HCEC 1CT (cell line): ENCODE data around the gene INTS1.
"Not testable (repeated sequence)": the region's sequence is repeated elsewhere in the genome, so short reads cannot be mapped to it uniquely, and the experiment has no call there.

Experiments
- DNase-seq: peaks from one replicate; pipeline ENCODE4 v3.0.0-alpha.2; 2017

INTS1 gene

DNA sequence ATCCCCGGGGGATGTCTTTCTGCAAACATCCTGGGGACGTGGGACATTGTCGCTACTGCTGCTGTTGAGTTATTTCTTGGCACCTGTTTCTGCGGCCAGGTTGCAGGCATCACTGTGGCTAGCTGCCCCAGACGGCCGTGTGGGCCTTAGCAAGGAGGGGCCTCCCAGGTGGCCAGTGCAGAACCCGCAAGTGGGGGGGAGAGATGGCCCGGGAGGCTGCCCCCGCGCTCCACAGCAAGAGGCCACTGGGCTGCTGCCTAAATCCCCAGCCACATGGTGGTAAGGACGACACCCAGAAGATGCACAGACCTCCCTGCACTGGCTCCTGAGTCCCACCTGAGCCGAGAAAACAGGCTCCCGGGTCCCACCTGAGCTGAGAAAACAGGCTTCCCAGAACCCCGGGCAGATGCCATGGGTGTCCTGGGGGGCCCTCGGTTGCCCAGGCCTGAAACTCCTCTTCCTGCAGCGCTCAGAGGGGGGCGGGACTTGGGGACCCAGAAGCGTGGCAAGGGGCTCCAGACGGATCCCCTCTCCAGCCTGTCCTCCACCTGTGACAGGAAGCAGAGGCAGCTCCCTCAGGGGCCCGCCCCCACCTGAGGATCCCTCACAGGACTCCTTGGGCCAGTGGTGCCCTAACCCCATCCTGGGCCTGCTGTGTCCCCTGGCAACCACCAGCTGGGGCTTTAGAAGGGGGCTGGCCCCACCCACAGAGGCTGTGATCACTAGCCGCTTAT lies 25.4 kb upstream of the INTS1 start:
- no peak for DNase-seq

DNA sequence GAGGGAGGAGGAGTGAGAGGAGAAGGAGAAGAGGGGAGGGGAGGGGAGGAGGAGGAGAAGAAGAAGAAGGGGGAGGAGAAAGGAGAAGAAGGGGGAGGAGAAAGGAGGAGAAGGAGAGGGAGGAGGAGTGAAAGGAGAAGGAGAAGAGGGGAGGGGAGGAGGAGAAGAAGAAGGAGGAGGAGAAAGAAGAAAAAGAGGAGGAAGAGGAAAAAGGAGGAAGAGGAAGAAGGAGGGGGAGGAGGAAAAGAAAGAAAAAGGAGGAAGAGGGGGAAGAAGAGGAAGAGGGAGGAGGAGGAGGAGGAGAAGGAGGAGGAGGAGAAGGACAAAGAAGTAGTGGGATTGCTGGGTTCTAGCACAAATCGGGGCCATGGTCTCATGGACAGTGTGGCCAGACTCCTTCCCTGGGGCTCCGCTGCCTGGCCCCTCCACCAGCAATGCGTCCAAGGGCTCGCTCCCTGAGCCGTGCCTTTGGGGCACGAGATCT lies 22.1 kb upstream of the INTS1 start:
- DNase-seq, result no peak

DNA sequence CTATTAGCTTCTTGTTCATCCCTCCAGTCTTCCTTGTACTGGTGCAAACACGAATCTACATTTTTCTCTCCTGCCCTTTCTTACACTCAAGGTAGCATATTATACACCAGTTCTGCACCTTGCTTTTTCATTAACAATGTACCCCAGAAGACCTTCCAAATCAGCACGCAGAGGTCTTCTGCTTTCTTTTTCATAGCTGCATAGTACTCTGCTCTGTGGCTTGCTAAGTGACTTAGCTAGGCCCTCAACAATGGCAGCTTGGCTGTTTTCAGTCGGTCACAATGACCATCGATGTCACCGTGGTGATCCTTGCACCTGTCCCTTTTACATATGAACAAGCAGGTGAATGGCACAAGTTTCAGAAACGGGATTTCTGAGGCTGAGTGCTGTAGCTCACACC lies 21.2 kb upstream of the INTS1 start:
- DNase-seq, result no peak

DNA sequence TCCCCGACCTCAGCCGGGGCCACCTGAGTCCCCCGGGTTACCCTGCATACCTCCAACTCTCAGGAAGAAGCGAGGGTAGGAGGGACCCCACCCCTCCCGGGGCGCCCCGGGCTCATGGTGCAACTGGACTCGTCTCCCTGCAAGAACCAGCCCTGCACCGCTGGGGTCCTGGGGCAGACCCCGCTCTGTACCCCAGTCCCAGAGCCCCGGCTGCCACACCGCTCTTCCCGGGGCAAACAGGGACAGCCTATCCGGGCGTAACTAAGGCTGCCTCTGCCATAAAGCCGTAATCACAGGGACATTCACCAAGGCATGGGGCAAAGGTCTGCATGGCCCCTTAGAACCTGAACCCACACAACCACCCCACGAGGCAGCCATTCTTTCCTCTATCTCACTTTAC lies 19.7 kb upstream of the INTS1 start:
- no peak for DNase-seq

DNA sequence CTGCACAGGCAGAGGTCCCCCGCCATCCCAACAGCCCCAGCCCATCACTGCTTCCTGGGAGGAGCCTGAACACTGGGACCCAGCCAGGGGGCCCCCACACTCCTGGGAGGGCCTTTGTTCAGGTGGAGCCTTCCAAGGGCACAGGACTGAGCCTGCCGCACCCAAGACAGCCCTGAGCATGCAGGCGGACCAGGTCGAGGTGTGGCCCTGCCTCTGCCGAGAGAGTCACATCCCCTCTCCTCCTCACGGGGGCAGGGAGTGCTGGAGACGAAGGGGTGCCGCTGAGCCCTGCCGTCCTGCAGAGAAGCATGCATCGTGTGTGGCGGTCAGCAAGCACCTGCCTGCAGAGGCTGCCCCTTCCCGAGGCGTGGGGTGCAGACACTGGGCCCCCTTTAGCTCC lies 19.0 kb upstream of the INTS1 start:
- no peak for DNase-seq

DNA sequence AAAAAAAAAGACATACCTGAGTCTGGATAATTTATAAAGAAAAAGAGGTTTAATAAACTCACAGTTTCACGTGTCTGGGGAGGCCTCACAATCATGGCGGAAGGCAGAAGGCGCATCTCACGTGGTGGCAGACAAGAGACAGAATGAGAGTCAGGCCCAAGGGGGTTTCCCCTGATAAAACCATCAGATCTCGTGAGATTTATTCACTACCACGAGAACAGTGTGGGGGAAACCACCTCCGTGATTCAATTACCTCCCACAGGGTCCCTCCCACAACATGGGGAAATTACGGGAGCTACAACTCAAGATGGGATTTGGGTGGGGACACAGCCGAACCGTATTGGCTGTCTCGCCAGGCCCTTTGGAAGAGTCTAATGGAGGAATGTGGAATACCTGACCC lies 17.3 kb upstream of the INTS1 start:
- DNase-seq, result no peak

DNA sequence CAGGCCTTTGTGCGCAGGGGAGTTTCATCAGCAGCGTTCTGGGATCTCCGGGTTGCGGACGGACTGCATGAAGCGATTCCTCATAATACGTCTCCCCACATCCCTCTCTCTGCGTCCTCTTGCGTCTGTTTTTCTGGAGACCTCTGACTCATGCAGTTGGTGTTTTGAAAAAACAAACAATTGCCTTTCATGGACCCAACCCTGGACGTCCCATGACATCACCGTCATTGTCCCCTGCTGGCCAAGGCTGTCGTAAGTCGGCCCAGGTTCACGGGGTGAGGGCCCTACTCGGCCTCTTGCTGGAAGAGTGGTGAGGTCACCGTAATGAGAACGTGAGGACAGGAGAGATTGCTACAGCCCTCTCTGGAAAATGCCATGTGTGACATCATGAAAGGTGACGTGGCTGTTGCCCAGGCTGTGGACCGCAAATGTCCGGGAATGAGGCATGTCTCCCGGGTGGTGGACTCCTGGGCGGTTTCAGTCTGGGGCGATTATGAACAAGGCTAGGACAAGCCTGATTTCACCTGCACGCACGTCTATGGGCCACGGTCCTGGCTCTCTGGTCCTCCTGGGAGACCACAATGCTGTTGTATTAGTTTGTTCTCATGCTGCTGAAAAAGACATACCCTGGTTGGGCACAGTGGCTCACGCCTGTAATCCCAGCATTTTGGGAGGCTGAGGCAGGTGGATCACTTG lies 16.5 kb upstream of the INTS1 start:
- DNase-seq, result peak; percentile 69

DNA sequence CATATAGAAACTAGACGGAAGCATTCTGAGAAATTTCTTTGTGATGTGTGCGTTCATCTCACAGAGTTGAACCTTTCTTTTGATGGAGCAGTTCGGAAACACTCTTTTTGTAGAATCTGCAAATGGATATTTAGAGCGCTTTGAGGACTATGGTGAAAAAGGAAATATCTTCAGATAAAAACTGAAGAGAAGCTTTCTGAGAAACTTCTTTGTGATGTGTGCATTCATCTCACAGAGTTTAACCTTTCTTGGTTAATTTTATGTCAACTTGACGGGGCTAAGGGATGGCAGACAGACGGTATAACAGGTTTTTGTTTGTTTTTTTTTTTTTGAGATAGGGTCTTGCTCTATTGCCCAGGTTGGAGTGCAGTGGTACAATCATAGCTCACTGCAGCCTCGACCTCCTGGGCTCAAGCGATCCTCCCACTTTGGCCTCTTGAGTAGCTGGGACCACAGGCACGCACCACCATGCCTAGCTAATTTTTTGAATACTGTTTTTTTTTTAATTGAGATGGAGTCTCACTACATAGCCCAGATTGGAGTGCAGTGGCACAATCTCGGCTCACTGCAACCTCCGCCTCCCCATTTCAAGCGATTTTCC lies 15.2 kb upstream of the INTS1 start:
- DNase-seq, result not testable (repeated sequence)

DNA sequence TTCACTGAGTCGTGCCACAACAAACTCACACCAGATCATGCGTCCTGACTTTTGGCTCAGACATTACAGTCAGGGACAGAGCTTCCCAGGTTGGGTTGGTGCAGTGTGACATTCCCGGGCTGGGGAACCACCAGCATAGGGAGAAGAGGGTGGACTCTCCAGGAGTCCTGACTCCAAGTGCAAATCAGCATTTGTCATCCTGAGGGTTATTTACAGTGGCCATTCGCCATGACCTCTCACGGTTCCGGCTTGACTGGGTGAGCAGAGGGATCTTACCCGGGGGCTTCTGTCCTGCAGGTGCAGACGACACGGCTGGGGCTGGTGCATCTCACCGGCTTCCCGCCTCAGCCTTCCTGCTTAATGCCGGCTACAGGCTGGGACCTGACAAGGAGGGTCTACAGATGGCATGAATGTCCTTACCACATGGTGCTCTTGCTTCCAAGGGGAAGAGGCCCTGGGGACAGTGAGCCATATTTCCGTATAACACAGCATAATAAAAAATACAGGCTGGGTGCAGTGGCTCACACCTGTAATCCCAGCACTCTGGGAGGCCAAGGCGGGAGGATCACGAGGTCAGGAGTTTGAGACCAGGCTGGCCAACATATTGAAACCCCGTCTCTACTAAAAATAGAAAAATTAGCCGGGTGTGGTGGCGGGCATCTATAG lies 12.5 kb upstream of the INTS1 start:
- DNase-seq, result no peak

DNA sequence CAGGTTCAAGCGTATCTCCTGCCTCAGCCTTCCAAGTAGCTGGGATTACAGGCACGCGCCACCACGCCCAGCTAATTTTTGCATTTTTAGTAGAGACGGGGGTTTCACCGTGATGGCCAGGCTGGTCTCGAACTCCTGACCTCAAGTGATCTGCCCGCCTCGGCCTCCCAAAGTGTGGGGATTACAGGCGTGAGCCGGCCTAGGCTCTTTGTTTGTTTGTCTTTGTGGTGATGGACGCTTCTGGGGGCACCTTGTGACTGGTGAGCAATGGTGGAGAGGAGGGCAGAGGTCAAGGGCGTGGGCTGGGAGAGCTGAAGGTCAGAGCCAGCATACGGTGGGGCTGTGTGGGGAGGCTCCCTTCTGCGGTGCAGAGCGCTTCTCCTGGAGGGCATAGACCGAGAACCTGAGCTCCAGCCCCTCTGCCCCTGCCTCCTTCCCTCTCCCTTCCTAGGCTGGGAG lies 11.3 kb upstream of the INTS1 start:
- DNase-seq, result not testable (repeated sequence)

DNA sequence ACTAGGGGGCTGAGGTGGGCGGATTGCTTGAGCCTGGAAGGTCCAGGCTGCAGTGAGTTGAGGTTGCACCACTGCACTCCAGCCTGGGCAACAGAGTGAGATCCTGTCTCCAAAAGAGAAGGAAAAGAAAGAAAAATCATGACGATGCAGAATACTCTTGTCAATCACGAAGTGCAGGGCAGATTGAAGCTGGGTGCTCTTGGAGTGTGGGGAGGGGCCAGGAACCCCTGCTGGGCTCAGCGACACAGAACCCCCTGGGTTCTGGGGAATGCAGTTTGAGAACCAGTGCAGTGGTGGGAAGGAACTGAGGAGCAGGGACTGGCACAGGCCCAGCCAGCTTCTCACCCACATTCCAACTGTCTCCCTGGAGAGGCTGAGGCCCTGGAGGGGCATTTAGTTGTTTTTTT lies 10.8 kb upstream of the INTS1 start:
- DNase-seq, result no peak

DNA sequence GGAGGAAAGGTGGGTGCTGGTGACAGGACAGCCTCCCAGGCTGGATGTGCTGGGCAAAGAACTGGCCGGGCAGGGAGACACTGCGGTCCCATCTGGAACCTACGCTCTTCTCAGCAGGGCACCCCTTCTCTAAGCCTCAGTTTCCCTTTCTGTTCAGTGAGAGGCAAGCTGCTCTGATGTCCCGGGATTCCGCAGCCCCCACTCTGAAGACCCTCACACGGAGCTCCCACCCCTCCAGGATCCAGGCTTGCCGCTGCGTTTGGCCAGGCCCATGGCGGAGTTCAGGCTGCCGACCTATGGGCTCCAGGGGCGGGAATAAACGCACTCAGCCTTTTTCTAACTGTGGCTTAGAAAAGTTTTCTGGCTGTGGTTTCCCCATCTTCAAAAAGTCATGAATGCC lies 10.2 kb upstream of the INTS1 start:
- DNase-seq, result no peak

DNA sequence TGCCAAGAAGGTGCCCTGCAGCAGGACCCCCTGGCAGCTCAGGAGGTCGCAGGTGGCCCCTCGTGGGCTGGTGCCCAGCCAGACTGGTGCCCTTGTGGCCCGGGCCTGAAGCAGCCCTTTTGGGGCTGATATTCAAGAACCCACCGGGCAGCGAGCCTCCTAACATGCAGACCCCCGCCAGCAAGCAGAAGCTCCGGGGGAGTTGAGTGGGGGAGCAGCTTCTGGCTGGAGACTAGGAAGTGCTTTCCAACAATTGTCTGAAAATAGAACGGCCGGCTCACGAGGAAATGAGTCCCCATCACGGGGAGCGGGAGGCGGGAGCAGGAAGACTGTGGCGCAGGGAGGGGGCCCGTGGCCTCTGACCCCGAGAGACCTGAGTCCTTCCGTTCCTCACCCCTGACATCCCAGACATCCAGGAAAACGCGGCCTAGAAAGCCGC lies 9.5 kb upstream of the INTS1 start:
- DNase-seq, result no peak

DNA sequence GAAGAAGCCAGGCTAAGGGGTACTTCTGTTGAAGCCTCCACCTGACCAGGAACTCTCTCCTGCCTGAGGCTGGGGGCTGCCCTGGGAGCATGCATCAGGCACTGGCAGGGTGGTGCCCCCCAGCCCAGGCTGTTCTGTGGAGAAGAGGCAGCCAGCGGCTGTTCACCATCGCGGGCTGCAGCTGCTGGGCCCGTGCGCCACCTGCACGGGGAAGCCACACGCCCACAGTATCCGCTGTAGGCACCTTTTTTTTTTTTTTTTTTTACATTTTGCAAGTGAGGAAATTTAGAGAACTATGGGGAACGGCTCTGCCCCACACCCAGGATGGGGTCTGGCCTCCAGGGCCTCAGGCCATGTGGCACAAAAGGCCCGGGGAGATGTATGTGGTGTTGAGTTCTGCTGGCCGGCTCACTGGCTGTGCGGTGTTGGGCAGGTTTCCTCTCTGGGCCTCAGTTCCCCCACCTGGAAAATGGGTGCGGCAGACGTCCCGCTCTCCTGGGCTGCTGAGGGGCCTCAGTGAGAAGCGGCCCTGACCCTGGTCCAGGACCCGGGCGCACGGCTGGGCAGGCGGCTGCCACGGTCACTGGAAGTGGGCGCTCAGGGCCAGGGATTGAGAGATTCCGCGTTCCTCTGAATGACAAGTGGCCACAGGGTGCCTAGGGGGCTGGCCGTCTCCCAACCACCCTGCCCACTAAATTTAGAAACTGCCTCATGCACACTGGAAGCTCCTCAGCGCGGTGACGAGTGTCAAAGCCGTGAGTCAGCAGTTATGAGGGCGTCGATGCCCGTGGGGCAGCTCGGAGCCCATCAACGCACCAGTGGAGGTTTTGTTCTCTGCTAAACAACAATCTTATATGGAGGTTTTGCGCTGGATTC lies 8.8 kb upstream of the INTS1 start:
- DNase-seq, result peak; percentile 31

DNA sequence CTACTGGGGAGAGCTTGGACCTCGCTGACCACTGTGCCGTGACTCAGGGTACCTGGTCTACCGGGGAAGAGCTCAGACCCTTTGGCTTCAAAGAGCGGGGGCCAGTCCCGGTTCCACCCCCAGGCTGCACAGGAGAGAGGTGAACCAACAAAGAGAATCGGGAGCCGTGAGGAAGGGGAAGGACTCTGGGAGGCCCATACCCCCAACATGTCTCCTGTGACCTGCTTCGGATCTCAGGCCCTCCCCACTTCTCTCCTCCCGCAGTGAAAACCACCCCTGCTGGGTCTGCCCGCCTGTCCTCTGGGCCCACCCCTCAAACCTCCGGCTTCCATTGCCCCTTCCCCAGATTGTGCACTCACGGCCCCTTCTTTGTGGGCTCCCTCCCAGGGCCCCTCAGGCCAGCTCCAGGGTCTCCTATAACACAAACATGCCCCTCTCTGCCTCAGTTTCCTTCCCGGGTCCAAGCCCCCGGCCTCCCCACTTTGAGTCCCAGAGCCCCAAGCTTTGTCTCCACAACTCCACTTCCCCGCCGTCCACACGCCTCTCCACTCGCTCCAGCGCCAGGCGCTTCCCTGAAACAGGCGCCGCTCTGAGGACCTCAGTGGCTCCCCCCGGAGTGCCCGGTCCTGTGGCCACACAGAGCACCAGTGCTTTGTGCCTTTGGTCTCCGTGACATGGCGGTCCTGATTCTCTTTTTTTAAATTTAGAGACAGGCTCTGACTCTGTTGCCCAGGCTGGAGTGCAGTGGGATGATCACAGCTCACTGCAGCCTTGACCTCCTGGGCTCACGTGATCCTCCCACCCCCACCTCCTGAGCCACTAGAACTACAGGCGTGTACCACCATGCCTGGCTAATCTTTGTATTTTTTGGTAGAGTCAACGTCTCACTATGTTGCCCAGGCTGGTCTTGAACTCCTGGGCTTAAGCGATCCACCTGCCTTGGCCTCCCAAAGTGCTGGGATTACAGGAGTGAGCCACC lies 7.5 kb upstream of the INTS1 start:
- no peak for DNase-seq

DNA sequence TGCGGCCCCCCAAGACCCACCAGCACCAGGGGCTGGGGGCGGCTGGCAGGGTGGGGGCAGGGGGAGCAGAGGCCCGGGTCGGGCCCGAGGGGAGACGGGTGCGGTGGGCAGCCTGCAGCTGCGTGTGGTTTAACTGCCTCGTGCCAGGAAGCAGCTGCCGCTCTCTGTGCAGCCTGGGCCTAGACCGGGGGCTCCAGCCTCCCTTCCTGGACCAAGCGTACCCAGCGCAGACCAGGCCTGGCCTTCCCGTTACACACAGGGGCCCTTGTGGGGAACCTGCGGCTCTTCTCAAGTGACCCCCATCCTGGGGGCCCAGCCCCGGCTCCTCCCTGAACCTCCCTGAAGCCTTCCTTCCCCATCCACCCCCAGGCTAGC lies 6.6 kb upstream of the INTS1 start:
- DNase-seq, result no peak

DNA sequence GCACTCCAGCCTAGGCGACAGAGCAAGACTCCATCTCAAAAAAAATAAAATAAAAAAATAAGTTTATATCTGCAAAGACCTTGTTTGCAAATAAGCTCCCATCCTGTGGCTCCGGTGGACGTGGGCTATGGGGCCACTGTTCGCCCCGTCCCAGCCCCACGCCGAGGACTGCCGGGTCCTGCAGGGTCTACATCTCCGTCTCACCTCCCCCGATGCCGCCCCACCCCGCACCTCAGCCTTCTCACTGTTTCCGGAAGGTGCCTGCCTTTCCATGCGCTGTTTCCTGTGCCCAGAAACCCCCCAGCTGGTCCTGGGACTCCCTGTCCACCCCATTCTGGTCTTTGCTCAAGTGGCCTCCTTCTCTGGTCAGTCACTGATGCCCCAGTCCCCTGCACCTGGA lies 5.0 kb upstream of the INTS1 start:
- no peak for DNase-seq

DNA sequence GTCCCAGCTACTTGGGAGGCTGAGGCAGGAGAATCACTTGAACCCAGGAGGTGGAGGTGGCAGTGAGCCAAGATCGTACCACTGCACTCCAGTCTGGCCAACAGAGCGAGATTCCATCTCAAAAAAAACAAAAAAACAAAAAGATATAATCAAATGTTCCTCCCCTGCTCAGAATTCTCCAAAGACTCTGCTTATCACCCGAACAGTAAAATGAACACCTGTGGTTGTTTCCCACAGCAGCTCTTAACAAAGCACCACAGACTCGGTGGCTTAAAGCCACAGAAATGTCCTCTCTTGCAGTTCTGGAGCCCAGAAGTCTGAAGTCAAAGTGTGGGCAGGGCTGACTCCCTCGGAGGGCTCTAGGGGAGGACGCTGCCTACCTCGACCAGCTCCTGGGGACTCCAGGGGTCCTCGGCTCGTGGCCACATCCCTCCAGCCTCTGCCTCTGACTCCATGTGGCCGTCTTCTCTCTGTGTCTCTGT lies 4.1 kb upstream of the INTS1 start:
- no peak for DNase-seq

DNA sequence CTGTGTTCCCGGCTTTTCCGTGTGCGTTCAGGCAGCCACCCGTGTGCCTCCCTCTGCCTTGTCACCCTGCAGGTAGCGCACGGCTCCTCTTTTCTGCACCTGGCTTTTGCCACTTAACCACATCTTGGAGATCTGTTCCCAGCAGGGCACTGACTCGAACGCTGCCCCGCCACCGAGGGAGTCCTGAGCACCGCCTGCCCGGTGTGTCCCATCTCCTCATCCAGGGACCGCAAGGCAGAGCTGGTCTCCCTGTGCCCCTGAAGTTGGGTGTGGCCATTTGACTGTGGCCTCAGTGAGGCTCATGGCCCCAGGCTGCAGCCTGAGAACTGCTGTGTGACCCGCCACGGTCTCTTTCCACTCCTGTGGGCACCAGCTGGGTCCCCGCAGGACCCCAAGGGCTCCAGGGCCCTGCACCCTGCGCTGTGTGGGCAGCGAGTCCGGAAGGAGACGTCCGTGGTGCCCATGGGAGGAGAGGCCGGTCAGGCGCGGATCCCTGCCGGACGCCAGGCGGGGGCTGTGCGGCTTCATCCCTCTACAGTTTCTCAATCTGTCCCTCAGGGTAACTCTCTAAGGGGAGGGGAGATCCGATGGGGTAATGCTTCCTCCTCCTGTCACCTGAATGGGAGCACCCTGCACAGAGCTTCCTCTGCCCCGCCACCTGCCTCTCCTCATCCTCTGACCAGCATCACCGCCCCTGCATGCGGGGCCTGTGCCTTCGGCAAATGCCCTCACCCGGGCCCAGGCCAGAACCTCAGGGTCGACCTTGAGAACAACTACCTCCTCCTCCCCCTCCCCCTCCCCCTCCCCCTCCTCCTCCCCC lies 1.8 kb upstream of the INTS1 start:
- no peak for DNase-seq

DNA sequence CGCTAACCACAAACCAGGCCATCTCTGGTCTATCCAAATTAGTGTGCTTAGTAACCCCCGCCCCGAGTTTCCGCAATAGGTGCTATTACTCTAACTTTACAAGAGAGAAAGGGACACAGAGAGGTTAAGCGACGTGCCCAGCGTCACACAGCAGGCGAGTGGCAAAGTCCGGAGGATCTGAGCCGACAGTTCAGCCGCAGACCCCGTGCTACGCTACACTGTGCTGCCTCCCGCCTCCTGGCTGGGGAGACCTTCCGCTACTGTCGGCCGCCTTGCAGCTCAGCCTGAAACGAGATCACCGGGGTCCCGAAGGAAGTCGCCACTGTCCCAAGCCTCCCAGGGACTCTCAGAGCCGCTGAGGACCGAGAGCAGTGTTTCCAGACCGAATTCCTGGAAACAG lies 799 bp downstream of the INTS1 start:
- DNase-seq, result no peak
